MV-4-11 (cell line): ENCODE results near the gene HVCN1.

Experiments
- DNase-seq: peaks from one replicate; lab custom pipeline; 2025; lab: John Stamatoyannopoulos, UW

HVCN1 gene

DNA sequence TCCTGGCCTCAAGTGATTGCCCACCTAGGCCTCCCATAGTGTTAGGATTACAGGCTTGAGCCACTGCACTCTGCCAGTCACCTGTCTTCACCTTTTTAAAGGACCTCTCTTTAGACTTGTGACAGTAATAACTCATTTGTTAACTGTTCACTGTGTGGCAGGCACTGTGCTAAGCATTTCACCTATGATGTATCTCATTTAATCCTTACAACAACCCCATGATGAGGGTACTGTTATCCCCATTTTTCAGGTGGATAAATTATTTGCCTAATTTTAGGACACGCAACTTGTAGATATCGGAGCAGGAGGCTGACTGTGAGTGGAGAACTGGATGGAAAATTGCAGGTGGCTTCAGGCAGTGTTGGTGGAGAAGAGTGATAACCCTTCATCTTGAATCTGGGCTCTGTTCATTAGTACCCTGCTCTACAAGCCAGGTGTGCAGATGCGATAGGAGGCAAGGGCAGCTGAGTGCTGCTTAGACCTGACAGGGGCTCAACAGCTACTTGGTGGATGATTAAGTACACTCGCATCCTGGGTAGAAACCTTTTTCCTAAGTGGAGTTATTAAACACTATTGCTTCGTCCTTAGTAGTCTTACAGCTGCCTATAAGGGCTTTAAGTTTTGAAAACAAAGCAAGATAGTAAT, 72.3 kb downstream of the HVCN1 start:
- no peak for DNase-seq

DNA sequence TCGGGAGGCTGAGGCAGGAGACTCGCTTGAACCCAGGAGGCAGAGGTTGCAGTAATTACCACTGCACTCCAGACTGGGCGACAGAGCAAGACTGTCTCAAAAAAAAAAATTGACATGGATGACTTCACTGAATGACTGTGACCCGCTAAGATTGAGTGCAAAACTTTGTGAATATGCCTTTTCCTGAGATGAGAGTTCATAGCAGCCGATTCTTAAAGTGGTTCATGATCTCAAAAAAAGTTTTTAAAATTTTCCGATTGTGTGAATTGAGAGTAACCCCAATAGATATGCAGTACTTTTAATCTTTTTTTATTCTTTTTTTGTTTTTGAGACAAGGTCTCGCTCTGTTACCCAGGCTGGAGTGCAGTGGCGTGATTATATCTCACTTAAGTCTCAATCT, 73.7 kb downstream of the HVCN1 start:
- DNase-seq, result no peak

DNA sequence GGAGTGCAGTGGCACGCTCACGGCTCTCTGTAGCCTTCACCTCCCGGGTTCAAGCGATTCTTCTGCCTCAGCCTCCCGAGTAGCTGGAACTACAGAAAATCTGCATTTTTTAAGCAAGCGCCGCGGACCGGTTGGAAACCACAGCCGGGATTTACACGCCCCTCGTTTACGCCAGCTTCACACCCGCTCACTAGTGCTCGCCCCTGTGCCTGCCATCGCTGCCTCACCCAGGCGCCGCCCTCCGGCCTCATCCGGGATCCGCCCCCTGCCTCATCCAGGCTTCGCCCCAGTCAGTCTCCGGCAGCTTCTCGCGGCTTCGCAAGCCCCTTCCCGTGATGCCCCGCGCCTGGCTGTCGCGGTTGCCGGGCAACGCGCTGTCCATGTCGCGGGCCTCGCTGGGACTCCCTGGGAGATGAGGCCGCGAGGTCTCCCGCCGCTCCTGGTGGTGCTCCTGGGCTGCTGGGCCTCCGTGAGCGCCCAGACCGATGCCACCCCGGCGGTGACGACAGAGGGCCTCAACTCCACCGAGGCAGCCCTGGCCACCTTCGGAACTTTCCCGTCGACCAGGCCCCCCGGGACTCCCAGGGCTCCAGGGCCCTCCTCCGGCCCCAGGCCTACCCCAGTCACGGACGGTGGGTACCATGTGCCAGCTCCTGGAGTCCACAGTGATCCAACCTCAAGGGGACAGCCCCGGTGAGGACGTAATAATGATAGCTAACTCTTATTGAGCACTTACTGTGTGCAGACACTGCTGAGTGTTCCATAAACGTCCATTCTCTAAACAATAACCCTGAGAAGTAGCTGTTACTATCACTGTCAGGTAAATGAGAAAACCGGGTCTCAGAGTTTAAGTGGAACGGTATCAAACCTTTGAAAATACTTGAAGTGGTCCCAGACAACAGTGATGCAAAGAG, 74.9 kb downstream of the HVCN1 start, which contains the start of gene TCTN1:
TCTN1 (plus strand) TSS at position 359 of the 914 bp plus-strand sequence; CDS start at position 413, 54 bp downstream.
- DNase-seq, result peak; percentile 94

DNA sequence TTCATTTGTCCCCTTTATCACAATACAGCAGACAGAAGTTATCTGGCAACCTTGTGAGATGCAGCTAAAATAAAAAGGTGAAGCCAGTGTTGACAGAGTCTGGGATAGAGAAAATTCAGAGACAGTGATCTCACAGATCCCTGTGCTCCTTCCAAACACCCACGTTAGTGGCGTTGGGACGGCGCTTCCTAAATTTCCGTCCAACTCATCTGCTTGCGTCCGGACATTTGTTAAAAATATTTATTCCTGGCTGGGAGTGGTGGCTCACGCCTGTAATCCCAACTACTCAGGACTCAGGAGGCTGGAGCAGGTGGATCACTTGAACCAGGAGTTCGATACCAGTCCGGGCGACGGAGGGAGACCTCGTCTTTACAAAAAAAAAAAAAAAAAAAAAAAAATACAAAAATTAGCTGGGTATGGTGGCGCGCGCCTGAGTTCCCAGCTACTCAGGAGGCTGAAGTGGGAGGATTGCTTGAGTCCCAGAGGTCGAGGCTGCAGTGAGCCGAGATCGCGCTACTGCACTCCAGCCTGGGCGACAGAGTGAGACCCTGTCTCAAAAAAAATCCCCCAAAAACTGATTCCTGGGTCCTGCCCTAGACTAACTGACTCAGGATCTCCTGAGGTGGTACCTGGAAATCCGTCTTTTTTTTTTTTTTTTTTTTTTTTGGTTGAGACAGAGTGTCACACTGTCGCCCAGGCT, 75.7 kb downstream of the HVCN1 start:
- DNase-seq, result no peak

DNA sequence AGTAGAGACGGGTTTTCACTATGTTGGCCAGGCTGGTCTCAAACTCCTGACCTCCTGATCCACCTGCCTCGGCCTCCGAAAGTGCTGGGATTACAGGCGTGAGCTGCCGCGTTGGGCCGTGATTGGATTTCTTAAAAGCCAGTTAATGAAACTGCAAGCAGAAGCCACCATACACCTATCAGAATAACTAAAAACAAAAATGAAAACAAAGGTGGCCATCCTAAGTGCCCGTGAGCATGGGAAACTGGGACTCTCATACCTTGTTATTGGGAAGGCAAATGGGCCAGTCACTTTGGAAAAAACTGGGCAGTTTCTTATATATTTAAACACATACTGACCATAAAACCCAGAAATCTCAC, 82.7 kb downstream of the HVCN1 start:
- no peak for DNase-seq

DNA sequence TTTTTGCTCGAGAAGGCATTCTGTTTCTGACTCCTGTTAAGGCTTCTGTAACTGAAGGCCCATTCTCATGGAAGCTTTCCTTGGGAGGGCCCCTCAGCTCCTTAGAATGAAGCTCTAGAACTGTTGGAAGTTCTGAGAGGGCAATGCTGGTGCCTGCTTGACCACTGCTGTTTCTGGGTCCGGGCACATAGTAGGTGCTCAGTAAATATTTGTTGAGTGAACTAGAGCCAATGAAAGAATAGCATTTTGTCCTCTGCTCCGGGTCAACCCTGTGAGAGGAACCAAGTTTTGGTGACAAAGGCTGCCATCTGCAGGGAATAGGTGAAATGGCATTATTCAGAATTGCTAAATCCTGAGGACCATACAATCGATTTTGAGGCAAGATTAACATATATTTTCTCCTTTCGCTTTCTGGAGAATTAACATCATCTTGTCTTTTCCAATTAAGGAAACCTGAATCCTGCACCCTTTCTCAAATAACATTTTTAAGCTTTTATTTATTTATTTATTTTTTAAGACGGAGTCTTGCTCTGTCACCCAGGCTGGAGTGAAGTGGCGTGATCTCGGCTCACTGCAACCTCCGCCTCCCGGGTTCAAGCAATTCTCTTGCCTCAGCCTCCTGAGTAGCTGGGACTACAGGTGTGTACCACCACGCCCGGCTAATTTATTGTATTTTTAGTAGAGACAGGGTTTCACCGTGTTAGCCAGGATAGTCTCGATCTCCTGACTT, 86.7 kb downstream of the HVCN1 start:
- peak; percentile 67 for DNase-seq

DNA sequence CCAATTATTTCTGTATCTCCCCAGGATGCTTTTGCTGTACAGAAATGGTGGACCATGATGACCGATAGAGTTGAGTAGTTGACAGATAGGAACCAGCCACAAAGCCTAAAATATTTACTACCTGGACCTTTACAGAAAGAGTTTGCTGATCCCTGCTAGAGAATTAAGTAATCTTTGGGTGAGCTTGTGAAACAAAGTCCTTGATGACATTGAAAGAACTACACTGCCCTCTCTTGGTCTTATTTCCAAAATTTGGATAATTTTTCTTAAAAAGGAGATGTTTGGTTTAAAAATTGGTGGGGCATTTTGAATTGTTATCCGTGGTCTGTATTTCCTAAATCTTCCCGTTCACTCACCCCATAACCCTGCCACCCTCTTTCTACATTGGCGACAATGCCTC, 88.7 kb downstream of the HVCN1 start:
- peak; percentile 73 for DNase-seq

DNA sequence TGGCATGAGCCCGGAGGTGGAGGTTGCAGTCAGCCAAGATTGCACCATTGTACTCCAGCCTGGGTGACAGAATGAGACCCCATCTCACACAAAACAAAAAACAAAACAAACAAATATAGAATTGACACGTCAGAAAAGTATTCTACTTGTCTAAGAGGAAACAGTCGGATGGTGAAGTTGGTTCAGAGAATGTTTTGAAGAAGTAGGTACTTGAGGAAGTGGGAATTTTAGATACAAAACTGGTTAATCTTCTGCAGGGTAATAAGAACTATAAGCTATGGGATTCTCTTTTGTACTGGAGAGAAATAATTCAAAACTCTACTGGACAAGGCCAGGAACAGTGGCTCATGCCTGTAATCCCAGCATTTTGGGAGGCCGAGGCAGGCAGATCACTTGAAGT, 89.6 kb downstream of the HVCN1 start:
- peak; percentile 76 for DNase-seq
